ENCODE results near the gene ALCAM. TPM values are rescaled to one million over a fixed set of nuclear protein-coding genes. Genes with fewer than 3 reads are reported as not detected.

The ALCAM gene
- total RNA-seq, 4 donors from 2014 or later = 8.0 to 98.4 (median 11.4) TPM

DNA sequence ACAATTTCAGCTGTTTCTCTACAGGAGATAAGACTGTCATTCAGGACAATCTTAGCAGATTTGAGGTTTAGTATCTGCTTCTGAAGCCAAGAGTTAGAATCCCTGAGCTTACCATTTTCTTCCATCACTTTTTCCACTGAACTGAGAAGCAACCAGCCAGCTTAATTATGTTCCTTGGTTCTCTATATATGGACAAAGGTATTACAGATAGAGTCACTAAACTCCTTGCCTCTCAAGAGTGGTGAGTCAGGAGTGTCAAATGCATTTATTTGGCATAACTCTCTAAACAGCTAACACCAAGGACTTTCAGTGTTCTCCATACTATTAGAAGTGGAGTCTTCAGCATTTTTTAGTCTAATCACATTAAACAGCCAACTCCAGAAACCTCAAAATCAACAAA is 239.3 kb downstream of the ALCAM start:
- no peak for ATAC-seq (ENCODE audit: low FRiP score)
- TF ChIP-seq, protein P1, sequence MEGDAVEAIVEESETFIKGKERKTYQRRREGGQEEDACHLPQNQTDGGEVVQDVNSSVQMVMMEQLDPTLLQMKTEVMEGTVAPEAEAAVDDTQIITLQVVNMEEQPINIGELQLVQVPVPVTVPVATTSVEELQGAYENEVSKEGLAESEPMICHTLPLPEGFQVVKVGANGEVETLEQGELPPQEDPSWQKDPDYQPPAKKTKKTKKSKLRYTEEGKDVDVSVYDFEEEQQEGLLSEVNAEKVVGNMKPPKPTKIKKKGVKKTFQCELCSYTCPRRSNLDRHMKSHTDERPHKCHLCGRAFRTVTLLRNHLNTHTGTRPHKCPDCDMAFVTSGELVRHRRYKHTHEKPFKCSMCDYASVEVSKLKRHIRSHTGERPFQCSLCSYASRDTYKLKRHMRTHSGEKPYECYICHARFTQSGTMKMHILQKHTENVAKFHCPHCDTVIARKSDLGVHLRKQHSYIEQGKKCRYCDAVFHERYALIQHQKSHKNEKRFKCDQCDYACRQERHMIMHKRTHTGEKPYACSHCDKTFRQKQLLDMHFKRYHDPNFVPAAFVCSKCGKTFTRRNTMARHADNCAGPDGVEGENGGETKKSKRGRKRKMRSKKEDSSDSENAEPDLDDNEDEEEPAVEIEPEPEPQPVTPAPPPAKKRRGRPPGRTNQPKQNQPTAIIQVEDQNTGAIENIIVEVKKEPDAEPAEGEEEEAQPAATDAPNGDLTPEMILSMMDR (IDR thresholded peaks at IDR 0.05) = no peak
- no peak for DNase-seq (ENCODE audit: low spot score)

DNA sequence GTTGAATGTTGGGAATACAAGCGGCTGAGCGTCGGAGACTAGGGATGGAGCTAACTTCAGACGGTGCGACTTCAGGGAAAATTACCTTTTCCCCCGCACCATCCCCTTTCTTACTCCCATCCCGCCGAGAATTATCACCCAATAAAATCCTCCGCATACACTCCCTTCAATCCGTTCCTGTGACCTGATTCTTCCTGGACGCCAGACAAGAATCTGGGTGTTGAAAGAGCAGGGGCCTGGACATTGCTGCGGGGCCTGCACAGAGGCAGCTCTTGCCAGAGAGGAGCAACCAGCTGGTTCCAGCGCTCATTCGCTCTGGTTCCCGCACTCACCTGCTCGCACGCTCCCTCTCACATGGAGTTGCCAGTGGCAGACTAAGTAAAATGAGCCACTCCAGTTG is 241.9 kb downstream of the ALCAM start:
- TF ChIP-seq, protein P1 (IDR thresholded peaks at IDR 0.05) = no peak
- ATAC-seq (ENCODE audit: low FRiP score) (no peak), DNase-seq (ENCODE audit: low spot score) (no peak)

DNA sequence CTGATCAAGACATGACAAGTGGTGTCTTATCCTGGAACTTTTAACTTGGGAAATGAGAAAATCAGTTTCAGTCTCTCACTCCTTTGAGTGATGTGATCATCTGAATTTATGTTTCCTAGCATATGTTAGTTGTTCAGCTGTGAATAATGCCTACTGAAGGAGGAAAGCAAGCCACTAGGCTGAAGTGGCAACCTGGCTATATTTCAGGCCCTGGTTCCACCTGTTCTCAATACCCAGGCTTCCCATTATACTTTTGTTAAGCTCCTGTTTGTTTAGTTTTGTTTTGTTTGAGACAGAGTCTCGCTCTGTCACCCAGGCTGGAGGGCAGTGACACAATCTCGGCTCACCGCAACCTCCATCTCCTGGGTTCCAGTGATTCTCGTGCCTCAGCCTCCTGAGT is 243.8 kb downstream of the ALCAM start:
- no peak for ATAC-seq (ENCODE audit: low FRiP score)
- no peak for DNase-seq (ENCODE audit: low spot score)
- TF ChIP-seq, protein P1 (IDR thresholded peaks at IDR 0.05) = no peak

DNA sequence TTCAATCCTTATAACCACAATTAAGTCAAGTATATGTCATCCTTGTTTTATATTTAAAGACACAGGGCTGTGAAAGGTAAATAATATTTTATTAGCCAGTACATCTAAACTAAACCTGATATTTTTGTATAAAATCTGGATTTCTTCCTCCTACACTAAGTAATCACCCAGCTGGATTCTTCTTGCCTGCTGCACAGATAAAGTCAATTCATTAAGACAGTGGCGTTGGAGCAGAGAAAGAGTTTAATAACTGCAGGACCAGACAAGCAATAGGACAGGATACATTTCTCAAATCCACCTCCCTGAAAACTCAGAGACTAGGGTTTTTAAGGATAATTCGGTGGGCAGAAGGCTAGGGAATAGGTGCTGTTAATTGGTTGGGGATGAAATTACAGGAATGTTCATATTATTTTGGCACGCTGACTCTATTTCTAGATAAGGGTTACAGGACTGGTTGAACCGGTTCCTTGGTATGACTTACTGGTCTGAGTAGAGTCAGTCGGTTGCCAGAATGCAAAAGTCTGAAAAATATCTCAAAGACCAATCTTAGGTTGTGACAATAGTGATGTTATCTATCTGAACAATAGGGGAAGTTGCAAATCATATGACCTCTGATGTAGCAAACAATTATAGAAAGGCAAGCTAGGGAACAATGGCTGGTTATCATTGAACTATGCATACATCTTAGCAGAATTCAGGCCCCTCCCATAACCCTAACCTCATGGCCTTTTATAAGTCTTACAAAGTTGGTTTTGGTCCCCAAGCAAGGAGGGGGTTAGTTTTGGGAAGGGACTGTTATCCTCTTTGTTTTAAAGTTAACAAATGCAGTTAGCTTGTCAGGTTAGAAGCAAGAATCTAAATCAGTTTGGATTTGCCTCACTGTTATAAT is 244.8 kb downstream of the ALCAM start:
- no peak for ATAC-seq (ENCODE audit: low FRiP score)
- TF ChIP-seq, protein P1 (IDR thresholded peaks at IDR 0.05) = no peak

DNA sequence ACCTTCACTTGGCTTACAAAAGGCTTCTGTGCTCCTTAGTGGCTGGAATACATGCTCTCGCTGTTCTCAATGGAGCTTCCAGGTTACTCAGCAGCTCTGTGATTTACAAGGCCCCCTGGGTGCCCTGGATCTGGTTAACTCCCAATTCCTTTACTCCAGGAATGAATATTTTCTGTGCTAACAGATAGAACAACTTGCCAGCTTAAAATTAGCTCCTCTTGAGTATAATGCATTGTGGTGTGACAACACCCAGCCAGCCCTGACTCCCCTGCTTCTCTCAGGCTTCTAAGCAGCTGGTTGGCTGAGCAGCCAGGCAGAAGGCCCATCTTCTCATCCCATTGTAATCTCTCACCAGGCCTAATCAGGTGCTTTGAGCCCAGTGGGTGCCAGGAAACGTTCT is 246.4 kb downstream of the ALCAM start:
- no peak for ATAC-seq (ENCODE audit: low FRiP score)
- TF ChIP-seq, protein P1 (IDR thresholded peaks at IDR 0.05) = no peak
- no peak for DNase-seq (ENCODE audit: low spot score)

More for the DNA sequence above, 244.8 kb downstream of the ALCAM start:
- DNase-seq (ENCODE audit: low spot score) = no peak

DNA sequence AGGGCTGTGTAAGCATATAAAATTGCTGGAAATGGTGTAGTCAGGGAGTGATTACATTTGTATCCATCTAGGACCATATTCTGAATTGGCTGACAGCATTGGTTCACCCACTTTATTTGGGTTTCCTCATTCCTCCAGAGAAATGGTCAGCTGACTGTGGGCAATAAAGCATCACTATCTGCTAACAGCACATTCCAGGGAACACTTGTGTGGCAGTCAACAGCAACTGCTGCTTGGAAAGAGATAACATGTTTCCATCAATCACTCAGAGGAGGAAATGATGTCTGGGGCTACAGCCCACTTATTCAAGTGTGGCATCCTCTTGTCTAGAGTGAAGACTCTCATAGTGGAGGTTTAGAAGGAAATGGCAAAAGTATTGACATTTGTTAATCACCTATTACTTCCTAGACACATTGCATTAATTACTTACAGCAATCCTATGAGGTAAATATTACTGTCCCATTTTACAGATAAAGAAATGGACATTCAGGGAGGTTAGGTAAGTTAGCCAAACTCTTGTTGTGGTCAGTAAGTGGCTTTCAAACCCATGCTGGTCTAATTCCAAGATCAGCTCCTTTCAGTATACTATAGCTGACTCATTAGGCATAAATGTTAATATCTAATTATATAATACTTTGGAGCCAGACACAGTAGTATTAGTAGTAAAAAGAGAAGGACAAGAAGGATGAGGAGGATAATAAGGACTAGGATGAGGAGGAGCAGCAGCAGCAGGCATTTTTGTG is 247.8 kb downstream of the ALCAM start:
- DNase-seq (ENCODE audit: low spot score) (no peak), ATAC-seq (ENCODE audit: low FRiP score) (no peak)
- TF ChIP-seq, protein P1 (IDR thresholded peaks at IDR 0.05) = no peak
